Right lobe of liver (tissue), 4 donors: ENCODE results near the gene DNM1.

Source experiments
- CTCF ChIP-seq, 4 donors: fragments of 200-600 bp in 3 of 4; fragments of 450-650 bp in 1 of 4; IDR thresholded peaks; one replicate each; pipeline versions ENCODE4 v1.5.1 to v1.8.0; 2016 to 2022; ENCODE audit warnings: antibody characterized with exemption in 4 of 4, mild to moderate bottlenecking in 2 of 4
- POLR2A ChIP-seq: fragments of 450-650 bp; IDR thresholded peaks from one replicate; pipeline ENCODE4 v1.6.1; 2017; ENCODE audit warnings: antibody characterized with exemption, mild to moderate bottlenecking
- donor health status: DM: no; HTN: no; CAD: no.
- donor health status: DM: no; HTN: no; CAD: no.
- donor health status: DM: no; HTN: yes; CAD: no.

GRCh38 chr9:128169925-128170324 lies 33.3 kb upstream of the DNM1 start:
- no peak for TF ChIP-seq POLR2A
- no peak for TF ChIP-seq CTCF (IDR thresholded peaks at IDR 0.05)
